Lung (tissue), 12 donors: Measurements from ENCODE around the gene MMP21. TPM values are rescaled to one million over a fixed set of nuclear protein-coding genes. Genes with fewer than 3 reads are reported as not detected.

Source experiments
- ATAC-seq: fragments of 200-7000 bp; cut with Tn5 transposase; one replicate; pipeline ENCODE4 v1.9.1; 2020; ENCODE audit warnings: moderate number of reproducible peaks; ENCODE audit not compliant: insufficient read depth, low FRiP score
- DNase-seq, 3 donors: peaks; one replicate each; pipeline ENCODE4 v3.0.0-alpha.2; 2013 to 2017
- H3K27ac ChIP-seq, 2 donors: one replicate each; pipeline ENCODE4 v1.5.1; 2013; ENCODE audit warnings: mild to moderate bottlenecking in 2 of 2, moderate library complexity in 2 of 2, control low read depth in 1 of 2, inconsistent platforms in 1 of 2, low read depth in 1 of 2, low read length in 1 of 2
- H3K27me3 ChIP-seq, 3 donors: one replicate each; pipeline ENCODE4 v1.5.1; 2013; ENCODE audit warnings: low read length in 2 of 3; ENCODE audit not compliant: control insufficient read depth in 3 of 3, insufficient read depth in 3 of 3
- H3K36me3 ChIP-seq, 4 donors: one replicate each; pipeline ENCODE4 v1.5.1; 2013; ENCODE audit warnings: low read length in 4 of 4, mild to moderate bottlenecking in 1 of 4, moderate library complexity in 1 of 4; ENCODE audit not compliant: control insufficient read depth in 4 of 4, insufficient read depth in 4 of 4
- H3K4me1 ChIP-seq, 5 donors: one replicate each; pipeline ENCODE4 v1.5.1; 2013; ENCODE audit warnings: low read length in 5 of 5, mild to moderate bottlenecking in 2 of 5, moderate library complexity in 1 of 5; ENCODE audit not compliant: control insufficient read depth in 5 of 5, insufficient read depth in 5 of 5
- H3K4me3 ChIP-seq: one replicate; pipeline ENCODE4 v1.5.1; 2013; ENCODE audit warnings: mild to moderate bottlenecking, control low read depth, moderate library complexity
- H3K9ac ChIP-seq, 2 donors: one replicate each; pipeline ENCODE4 v1.5.1; 2013; ENCODE audit warnings: low read length in 2 of 2, control low read depth in 1 of 2; ENCODE audit not compliant: insufficient read depth in 1 of 2
- H3K9me3 ChIP-seq, 4 donors: one replicate each; pipeline ENCODE4 v1.5.1; 2013; ENCODE audit warnings: low read length in 3 of 4, mild to moderate bottlenecking in 1 of 4, moderate library complexity in 1 of 4; ENCODE audit not compliant: control insufficient read depth in 4 of 4, insufficient read depth in 3 of 4
- CTCF ChIP-seq: IDR thresholded peaks from 2 replicates; pipeline ENCODE4 v1.5.1; 2012; ENCODE audit warnings: mild to moderate bottlenecking; ENCODE audit errors: control extremely low read depth, extremely low read depth
- WGBS, 2 donors: extraction: QIAGEN DNeasy Blood & Tissue Kit; methylation state at CpG; one replicate each; pipeline ENCODE4 v1.1.7; 2013; 5-methylcytosine and 5-hydroxymethylcytosine counted together
- polyA plus RNA-seq, 2 donors: library from polyadenylated mRNA; stranded (reverse); fragments of 200-250 nt; gene quantifications; one replicate each; pipeline ENCODE4 v1.2.1, GENCODE V29; 2013
- total RNA-seq, 2 donors: library from RNA; depleted of rRNA in 1 of 2; stranded (reverse); fragments of >200 nt in 1 of 2; gene quantifications; one replicate each; pipeline ENCODE4 v1.2.1, GENCODE V29; 2014 to 2021
- donor health status: control.
- donor health status: control.
- donor health status: Bipolar disorder and iron deficiency.
- donor health status: healthy.
- donor health status: DM: yes; HTN: yes; CAD: no.

Gene MMP21
- total and polyA plus RNA-seq, 4 donors: 0.03 to 0.46 (median 0.15) TPM

GRCh38 chr10:125777806-125778205, 2.2 kb upstream of the MMP21 start:
- no peak for DNase-seq
- Histone ChIP-seq H3K27me3 (no peaks in the 10 kb centered on the region), H3K4me1 (no peaks in the 10 kb centered on the region), H3K4me3 (no peak overlapping the region), H3K36me3 (no peaks in the 10 kb centered on the region), H3K27ac (no peak overlapping the region), H3K9me3 (no peaks in the 10 kb centered on the region), H3K9ac (no peak overlapping the region)
- TF ChIP-seq CTCF: no peak
- WGBS, 2 donors: 92 to 93% methylated on average over 9 of the region's 9 CpGs
- ATAC-seq: no peak

GRCh38 chr10:125774581-125775191, 935 bp downstream of the MMP21 start:
- Histone ChIP-seq H3K4me3 (no peak overlapping the region), H3K9ac (no peak overlapping the region), H3K27me3 (no peaks in the 10 kb centered on the region), H3K27ac (no peak overlapping the region), H3K4me1 (no peaks in the 10 kb centered on the region), H3K9me3 (no peaks in the 10 kb centered on the region), H3K36me3 (peaks cover 0 to 2% (median 0%) of the 10 kb centered on the region in 4 donors)
- DNase-seq (no peak), ATAC-seq (no peak)
- WGBS, 2 donors: 92 to 93% methylated on average over 31 to 32 of the region's 32 CpGs
- TF ChIP-seq CTCF: no peak

GRCh38 chr10:125773687-125774543, 1.7 kb downstream of the MMP21 start:
- Histone ChIP-seq H3K36me3 (peaks cover 0 to 4% (median 0%) of the 10 kb centered on the region in 4 donors), H3K4me3 (no peak overlapping the region), H3K4me1 (peaks cover 0 to 4% (median 0%) of the 10 kb centered on the region in 5 donors), H3K9ac (no peak overlapping the region), H3K27ac (no peak overlapping the region), H3K27me3 (no peaks in the 10 kb centered on the region), H3K9me3 (no peaks in the 10 kb centered on the region)
- DNase-seq (peak in 1 of 3 donors; percentile 45), ATAC-seq (no peak)
- WGBS, 2 donors: 81 to 90% methylated on average over 65 to 75 of the region's 75 CpGs
- no peak for TF ChIP-seq CTCF
